NCI-H524 treated with DMSO at 0.1 percent for 48 hours (cell line): ENCODE data around the gene IFT22.
"Not testable (repeated sequence)": the region's sequence is repeated elsewhere in the genome, so short reads cannot be mapped to it uniquely, and the experiment has no call there.

ENCODE experiments used
- DNase-seq: peaks from one replicate; lab custom pipeline; 2025; lab: John Stamatoyannopoulos, UW

The IFT22 gene

DNA sequence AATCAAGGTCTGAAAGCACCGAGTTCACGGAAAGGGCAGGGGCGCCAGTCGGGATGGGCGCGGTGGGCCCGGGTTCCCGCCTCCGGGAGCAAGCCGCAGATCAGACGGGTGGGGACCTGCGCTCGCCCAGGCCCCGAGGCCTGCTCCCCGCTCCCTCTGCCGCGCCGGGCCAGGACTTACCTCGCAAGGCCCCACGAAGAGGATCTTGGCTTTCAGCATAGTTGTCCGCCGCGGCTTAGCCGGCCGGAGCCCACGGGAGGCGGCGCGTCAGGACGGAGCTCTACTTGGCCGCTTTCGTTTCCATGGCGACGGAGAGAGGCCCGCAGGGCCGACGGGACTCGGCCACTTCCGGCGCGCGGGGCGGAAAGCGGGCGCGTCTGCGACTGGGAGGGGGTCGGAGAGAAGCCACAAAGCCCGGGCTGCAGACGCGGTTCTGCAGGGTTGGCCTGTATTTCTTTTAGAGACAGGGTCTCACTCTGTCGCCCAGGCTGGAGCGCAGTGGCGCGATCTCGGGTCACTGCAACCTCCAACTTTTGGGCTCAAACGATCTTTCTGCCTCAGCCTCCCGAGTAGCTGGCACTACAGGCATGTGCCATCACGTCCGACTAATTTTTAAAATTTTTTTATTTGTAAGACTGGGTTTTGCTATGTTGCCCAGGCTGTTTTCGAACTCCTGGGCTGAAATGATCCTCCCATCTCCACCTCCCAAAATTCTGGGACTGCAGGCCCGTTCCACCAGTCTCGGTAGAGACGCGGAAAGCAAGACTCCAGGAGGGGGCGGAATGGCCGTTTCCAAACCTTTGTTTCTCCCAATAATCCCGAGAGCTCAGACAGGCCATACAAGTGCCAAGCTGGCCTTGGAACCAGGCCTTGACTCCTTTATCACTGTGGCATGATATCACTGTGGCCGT lies at the start of gene IFT22:
TSS of gene IFT22 (minus strand) at position 322 of the 911 bp plus-strand sequence. CDS start at position 219, 103 bp downstream.
- DNase-seq = peak; percentile 32

DNA sequence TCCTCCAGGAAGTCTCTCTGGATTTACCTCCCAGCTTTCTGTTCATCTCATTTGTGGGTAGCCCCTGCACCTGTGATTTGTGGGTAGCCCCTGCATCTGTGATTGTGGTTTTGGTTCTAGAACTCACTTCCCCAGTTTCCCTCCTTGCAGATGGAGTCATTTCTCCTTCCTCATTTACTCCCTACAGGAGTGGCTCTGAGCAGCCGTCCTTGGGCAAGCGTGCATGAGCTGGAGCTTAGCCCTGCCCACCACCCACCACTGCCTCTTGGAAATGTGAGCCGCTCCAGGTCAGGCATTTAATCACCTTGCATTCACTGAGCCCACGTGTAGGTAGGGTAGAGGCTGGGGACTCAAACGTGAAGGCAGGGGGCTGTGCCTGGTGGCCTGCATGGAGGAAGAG lies 49.2 kb upstream of the IFT22 start:
- no peak for DNase-seq

DNA sequence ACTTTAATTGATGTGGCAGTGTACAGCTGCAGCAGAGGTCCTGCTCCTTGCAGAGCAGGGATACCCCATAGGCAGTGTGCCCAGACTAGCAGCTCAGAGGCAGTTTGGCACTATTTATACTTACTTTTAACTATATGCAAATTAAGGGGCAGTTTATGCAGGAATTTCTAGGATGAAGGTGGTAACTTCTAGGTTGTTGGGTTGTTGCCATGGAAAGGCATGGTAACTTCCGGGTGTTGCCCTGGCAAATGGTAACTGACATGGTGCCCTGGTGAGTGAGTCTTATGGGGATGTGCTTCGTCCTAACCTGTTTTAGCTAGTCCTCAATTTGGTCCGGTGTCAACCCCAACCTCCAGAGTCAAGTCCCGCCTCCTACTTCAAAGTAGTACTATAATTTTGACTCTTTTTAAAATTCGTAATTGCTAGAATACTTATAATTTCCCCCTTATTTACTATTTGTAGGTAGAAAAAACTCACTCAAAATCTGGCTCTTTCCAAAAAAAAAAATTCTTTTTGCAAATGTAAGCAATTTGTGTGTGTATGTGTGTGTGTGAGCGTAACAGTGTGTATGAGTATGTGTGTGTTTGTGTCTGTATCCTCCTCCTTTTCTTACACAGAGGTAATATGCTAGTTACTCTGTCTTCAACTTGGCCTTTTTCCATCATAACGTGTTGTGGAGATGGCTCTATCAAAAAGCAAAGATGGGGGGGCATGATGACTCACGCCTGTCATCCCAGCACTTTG lies 47.0 kb upstream of the IFT22 start:
- no peak for DNase-seq

DNA sequence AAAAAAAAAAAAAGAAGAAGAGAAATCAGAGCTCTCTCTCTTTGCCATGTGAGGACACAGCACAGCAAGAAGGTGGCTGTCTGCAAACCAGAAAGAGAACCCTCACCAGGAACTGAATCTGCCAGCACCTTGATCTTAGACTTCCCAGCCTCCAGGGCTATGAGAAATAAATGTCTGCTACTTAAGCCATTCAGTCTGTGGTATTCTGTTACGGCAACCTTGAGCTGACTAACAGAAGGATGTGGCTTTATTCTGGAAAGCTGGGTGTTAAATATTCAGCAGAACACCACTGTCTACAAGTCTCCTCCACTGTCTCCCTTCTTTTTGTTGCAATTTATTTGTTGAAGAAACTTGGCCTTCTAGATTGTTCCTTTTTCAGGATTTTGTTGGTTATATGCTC lies 46.1 kb upstream of the IFT22 start:
- no peak for DNase-seq

DNA sequence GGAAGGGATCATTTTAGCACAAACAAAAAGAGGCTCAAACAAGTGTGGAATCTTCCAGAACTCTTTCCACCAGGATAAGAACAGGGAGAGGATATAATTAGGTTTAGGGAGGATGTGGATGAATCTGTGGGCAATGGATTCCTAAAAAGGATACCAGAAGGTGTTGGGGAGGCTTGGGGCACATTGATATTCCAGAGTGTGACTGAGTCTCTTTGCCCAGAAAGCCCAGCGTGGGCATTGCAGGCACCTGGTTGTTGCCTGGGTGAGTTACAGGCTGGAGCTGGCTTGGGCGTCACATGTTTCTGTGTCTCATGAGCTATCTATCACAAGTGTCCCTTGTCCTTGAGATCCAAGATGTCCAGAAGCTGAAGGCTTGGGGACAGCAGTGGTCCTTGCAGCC lies 44.3 kb upstream of the IFT22 start:
- DNase-seq = no peak

DNA sequence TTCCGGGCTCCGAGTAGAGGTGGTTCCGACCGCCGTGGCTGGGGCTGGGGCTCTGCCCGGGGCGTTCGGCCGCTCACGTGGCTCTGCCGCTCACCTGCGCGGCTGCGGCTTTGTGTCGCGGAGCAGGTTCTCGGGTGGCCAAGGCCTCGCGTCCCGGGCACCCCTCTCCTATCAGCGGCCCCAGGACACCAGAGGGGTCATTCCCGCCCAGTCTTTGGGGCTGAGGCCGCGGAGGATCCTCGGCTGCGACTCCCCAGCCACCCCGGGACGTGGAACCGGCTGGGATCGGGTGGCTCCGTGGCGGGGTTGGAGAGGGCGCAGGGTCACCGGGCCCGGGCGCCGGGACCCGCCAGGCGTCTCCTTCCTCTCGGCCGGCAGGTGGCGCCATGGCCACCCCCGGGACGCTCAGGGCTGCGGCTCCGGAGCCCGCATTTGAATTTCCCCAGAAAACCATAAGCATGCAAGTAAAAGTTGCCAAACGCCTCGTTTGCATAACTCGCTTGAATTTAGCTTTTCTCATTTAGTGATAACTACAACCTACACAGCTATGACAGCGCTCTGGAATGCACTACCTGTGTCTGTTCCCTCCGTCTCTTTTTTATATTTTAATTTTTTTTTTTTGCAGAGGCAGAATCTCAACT lies 42.2 kb upstream of the IFT22 start:
- DNase-seq = no peak

DNA sequence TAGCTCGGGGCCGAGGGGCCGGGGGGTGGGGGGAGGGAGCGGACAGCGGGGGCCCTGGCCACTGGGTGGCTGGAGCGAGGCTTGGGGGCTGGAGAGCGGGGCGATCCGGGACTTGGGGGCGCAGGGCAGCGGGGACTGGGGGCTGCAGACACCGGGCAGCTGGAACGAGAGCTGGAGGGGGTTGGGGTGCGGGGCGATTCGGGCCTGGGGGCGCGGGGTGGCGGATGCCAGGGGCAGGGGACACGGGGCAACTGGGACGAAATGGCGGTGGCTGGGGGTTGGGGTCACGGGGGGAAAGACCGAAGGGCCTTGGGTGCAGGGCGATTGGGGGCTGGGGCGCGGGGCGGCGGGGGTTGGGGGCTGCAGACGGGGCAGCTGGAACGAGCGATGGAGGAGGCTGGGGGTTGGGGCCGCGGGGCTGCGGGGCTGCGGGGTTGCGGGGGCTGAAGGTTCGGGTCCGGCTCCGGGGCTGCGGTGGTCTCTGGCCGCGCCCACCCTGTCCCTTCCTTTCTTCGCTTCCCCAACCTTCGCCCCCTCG lies 41.7 kb upstream of the IFT22 start:
- DNase-seq = no peak

DNA sequence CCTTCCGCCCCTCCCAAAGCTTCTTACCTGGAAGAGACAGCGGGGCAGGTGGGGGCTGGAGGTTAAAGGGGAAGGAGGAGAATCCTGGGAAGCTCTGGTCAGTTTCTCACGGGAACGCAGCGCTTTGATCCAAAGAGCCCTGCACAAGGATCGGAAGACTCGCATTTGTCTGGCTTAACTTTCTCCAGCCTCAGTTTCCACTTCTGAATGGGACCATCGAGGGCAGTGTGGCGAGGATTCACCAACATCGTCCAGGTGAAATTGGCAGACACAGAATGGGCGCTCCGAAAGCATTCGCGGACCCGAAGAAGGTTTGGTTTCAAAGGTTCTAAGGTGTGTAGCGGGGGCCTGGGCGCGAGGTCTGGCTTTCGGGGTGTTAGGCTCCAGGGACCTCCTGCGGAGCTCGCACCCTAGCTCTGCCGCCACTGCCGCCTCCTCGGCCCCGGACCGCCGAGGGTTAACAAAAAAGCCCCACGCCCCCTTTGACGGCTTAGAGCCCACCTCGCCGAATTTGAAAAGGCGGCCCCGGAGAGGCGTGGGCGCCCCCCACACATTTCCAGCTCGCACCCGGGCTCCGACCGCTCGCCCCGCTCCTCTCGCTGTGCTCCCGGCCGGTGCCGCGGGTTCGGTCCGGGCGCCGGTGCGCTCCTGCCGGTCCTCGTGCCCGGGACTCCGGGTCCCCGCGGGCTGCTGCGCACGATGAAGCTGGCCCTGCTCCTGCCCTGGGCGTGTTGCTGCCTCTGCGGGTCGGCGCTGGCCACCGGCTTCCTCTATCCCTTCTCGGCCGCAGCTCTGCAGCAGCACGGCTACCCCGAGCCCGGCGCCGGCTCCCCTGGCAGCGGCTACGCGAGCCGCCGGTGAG lies 41.0 kb upstream of the IFT22 start, which contains the start of gene COL26A1:
TSS of gene COL26A1 (plus strand) at position 542 of the 862 bp plus-strand sequence. CDS start at position 700, 158 bp downstream.
- no peak for DNase-seq

DNA sequence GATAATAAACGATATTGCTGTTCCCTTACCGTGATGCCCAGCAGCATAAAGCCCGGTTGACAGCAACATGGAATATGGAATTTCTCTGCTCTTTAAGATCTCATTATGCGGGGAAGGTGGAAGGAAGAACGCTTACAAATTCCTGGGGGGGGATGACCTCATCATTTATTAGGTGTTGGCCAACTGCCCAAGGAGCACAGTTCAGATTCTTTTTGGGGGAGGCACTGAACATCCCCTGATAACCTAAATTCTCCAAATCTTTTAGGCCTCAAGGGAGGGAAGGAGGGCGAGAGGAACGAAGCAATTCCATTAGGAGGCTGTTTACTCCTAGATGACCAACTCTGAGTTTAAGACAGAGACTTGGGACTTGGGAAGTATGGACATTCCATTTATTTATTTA lies 35.8 kb upstream of the IFT22 start:
- no peak for DNase-seq

DNA sequence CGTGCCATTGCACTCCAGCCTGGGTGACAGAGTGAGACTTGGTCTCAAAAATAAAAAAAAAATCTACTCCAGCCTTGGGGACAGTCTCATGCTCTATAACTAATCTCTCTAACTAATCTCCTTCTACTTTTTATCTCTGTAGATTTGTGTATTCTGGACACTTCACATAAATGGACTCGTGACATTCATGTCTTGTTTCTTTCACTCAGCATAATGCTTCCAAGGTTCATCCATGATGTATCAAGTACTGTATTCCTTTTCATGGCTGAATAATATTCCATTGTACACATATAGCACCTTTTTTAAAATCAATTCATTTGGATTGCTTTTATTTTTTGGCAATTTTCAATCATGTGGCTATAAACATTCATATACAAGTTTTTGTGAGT lies 31.3 kb upstream of the IFT22 start:
- DNase-seq = no peak

DNA sequence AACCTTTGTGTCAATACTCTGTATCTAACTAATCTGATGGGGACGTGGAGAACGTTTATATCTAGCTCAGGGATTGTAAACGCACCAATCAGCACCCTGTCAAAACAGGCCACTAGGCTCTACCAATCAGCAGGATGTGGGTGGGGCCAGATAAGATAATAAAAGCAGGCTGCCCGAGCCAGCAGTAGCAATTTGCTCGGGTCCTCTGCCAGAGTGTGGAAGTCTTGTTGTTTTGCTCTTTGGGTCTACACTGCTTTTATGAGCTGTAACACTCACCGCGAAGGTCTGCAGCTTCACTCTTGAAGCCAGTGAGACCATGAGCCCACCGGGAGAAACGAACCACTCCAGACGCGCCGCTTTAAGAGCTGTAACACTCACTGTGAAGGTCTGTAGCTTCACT lies 27.7 kb upstream of the IFT22 start:
- DNase-seq = not testable (repeated sequence)

DNA sequence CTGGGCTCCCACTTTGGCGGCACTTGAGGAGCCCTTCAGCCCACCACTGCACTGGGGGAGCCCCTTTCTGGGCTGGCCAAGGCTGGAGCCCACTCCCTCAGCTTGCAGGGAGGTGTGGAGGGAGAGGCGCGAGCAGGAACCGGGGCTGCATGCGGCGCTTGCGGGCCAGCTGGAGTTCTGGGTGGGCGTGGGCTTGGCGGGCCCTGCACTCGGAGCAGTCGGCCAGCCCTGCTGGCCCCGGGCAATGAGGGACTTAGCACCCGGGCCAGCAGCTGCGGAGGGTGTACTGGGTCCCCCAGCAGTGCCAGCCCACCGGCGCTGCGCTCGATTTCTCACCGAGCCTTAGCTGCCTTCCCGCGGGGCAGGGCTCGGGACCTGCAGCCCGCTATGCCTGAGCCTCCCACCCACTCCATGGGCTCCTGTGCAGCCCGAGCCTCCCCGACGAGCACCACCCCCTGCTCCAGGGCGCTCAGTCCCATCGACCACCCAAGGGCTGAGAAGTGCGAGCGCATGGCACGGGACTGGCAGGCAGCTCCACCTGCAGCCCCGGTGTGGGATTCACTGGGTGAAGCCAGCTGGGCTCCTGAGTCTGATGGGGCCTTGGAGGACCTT lies 26.9 kb upstream of the IFT22 start:
- not testable (repeated sequence) for DNase-seq

DNA sequence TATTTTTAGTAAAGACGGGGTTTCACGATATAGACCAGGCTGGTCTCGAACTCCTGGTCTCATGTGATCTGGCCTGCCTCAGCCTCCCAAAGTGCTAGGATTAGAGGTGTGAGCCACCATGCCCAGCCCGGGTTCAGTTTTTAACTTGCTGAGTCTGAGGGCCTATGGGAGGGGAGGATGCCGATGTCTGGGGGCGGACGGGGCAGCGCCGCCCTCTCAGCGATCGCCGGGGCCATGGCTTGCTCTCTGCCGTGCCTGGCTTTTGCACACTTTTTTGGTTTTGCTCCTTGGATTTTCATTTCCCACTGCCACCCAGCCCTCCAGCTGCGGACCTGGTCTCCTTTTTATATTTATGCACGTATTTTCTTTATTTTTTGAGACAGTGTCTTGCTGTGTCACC lies 25.9 kb upstream of the IFT22 start:
- DNase-seq = no peak

DNA sequence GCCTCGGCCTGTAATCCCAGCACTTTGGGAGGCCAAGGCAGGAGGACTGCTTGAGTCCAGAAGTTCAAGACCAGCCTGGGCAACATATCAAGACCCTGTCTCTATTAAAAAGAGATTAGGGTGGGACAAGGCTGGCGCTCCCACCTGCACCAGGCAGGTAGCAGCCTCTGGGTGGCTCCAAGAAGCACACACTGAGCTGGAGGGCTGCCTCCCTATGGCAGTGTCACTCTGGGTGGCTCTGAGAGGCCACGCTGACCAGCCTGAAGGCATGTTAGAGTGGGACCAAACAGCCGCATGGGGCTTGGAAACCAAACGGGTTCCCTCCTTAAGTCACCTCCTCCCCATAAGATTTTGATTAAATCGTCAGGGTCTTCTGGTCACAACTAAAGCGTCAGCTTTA lies 21.3 kb upstream of the IFT22 start:
- DNase-seq = no peak

DNA sequence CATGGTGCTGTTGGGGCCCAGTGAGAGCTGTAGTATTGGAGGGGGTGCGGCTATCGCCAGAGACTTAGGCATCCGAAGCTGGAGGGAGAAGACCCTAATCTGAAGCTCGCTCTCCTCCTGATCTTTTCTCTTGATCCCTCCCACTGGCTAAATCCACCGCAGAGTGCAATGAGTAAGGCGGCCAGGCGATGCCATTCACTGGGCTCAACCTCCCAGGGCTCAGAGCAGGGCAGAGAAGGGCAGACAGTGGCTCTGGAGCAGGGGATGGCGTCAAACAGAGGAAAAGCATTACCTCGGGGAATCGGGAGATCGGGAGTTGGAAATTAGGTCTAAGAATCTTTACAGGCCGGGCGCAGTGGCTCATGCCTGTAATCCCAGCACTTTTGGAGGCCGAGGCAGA lies 18.8 kb upstream of the IFT22 start:
- no peak for DNase-seq

DNA sequence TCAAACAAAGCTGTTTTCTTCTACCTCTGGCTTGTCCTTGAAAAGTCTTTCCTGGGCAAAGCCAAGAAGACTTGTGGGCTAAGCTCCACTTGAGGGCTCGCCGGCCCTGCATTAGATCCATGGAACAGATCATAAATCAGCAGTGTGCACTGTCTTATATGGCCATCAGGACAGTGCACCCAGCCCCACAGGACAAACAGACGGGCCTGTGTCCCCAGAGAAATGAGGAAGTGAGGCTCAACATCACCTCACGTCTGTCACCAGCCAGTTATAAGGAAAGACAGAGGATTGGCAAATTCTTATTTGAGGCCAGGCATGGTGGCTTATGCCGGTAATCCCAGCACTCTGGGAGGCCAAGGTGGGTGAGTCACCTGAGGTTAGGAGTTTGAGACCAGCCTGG lies 12.3 kb upstream of the IFT22 start:
- no peak for DNase-seq

DNA sequence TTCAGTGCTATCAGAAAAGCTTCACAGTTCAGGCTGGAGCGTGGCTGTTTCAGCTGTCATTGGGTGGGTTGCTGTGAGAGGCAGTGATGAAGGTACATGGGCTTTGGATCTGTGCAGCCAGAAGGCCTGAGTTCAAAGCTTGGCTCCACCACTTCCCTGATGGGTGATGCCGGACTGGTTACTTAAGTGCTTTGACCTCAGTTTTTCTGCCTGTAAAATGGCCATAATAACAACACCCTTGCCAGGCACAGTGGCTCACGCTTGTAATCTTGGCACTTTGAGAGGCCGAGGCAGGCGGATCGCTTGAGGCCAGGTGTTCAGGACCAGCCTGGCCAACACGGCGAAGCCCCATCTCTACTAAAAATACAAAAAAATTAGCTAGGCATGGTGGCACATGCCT lies 10.4 kb upstream of the IFT22 start:
- no peak for DNase-seq

DNA sequence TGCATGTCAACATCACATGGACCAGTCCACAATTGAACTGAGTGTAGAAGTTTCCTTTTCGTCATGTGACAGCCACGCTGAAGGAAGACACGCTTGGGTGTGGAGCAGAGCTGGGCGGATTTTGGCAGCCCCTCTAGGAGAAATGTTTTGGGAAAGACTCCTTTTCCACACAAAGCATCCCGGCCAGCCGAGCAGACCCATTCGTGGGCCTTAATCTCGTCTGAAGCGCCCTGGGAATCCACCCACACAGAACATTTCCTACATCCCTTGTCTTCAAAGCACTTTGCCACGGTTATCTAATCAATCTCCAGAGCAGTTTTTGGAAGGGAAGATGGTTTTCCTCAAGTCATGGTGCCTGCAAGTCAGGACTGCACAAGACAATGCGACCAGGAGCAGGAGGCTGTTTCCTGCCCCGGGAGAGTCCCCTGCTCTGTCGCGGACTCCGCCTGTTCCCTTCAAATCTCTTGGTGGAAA lies 8.4 kb upstream of the IFT22 start:
- DNase-seq = no peak

DNA sequence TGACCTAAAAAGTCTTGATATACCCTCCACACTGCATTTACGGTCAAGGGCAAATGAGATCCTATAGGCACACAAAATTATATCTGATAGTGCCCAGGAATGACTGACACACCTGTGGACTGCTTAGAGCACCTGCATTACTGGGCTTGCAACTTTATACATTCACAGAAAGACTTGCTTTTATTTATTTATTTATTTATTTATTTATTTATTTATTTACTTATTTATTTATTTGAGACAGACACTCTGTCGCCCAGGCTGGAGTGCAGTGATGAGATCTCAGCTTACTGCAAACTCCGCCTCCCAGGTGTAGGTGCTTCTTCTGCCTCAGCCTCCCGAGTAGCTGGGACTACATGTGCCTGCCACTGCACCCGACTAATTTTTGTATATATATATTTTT lies 6.5 kb upstream of the IFT22 start:
- DNase-seq = no peak

DNA sequence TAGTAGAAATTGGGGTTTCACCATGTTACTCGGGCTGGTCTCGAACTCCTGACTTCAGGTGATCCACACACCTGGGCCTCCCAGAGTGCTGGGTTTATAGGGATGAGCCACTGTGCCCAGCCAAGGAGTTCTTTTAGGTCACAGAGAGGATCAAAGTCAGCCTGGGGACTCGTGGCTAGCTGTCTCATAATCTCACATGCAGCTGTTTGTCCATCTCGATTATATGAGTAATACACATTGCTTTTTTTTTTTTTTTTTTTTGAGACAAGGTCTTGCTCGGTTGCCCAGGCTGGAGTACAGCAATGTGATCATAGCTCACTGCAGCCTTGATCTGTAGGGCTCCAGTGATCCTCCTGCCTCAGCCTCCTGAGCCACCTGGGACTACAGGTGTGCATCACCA lies 2.2 kb downstream of the IFT22 start:
- DNase-seq = no peak

DNA sequence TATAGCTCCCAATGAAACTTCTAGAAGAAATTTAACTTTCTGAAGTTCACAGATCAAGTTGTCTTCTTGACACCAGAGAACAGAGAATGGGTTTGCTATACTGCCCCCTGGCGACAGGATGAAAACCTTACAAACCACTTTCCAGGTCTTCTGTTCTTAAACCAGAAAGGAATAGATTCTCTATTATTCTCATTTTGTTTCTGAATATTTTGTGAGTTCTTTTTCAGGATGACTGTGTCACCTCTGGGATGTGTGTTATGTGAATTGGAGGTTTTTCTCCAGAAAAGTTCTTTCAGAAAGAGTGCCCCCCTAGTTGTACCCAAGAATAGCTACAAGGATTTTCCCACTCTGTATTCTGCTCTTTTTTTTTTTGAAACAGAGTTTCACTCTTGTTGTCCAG lies 6.3 kb downstream of the IFT22 start:
- no peak for DNase-seq
